HG02798 (cell line): ENCODE data around the gene TRPM5.

Experiments used
- ATAC-seq: cut with Tn5 transposase; IDR thresholded peaks from one replicate; pipeline ENCODE4 v1.9.1; 2021; ENCODE audit warnings: mild to moderate bottlenecking; ENCODE audit not compliant: unreplicated experiment, poor library complexity

Gene TRPM5

DNA sequence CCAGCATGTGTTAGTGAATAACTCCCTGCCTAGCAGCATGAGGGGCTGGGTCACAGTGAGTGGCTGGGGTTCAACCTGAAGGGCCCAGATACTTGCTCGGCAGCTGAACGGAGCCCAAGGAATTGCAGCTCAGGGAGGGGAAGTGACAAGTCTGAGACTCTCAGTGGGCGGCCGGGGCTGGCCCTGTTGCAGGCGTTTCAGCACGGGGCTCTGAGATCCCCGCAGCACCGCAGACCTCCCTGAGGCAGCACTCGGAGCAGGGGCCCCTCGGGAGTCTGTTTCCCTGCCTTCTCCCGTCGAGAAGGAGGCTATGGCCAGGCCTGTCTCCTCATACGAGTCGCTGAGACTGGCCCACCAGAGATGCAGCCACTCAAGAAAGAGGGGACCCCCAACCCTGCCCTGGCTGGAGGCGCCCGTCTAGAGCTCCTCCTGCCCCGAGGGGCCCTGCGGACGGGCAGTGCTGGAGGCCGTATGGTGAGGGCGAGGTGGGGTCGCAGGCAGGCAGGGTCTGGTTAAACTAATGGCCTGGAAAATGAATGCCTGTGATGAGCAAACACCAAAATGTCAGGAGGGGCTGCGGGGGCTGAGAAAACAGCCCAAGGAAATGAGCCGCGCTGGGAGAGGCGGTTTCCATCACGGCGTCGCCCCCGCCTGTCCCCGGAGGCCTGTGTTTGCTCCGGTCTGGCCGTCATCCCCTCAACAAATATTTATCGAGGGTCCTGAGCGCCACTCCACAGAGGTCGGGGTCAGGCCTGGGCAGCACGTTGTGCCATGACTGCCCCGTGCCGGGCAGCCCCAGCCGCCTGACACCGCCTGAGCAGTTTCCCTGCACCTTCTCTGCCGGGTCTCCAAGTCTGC, 34.5 kb downstream of the TRPM5 start:
- no peak for ATAC-seq

DNA sequence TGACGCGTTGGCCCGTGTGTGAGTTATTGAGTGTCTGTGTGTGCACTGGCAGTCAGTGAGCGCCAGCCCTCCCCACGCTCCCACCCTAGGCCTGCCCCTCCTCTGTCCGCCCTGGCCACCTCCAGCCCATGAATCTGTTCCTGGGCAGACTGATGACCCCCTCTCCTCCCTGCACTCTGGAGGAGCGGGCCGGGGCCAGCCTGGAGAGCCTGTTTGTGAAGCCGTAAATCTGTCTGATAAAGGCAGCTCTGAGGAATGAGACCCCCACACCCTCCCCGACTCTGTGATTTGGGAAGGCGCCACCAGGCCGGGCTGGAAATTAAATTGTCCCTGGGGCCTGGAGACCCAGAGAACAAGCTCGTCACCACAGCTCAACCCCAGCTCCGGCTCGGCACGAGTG, 35.2 kb downstream of the TRPM5 start:
- no peak for ATAC-seq

DNA sequence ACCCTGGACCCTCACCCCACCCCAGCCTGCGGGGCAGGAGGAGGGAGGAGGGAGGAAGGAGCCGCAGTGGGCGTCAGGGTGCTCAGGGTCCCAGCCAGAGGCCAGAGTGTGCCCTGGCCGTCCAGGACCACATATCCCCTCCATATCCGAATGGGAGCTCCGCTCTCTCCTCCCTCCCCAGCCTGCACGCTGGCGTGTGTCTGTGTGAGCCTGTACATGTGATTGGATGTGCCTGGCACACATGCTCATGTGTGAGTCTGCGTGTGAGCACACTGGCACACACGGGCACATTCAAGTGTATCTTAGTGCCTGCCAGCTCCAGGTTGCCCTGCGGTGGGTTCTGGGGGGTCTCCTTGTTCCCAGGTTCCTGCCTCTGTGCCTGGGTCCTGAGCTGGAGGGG, 35.6 kb downstream of the TRPM5 start:
- ATAC-seq = no peak

DNA sequence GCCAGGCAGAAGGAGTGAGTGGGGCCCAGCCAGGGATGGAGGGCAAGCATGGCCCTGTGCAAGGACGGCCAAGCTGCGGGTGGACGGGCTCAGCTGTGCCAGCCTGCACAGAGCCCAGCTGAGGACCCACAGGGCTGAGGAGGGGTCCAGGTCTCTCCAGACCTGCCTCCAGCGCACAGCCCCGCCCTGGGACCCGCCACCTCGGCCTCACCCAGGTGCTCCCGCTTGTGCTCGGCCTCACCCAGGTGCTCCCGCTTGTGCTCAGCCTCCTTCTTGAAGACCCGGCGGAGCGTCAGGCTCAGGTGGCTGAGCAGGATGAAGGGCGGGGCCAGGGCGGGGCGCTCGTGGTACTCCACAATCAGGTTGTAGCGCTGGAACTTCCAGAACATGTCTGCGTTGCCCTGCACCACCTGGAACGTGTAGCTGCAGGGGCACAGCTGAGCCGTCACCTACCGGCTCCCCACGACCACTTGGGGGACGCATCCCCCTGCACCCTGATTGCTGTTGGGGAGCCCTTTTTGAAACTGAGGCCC, 37.4 kb downstream of the TRPM5 start:
- ATAC-seq = no peak

DNA sequence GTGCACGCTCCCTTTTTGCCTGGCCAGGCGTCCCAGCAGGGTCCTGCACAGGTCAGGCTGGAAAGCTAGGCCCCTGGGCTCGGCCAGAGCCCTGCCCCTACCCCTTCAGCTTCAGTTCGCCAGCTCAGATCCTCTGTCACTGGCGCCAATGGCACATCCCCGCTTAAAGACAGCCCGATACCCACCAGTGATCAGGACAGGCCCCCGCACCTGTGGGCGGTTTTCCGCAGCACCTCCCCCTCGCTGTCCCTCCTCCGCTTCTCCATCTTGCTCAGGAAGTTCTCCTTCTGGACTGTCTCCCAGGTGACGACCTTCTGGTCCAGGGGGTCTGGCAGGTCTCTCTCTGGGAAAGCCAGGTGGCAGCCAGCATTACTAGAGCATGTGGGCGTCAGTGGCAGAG, 37.9 kb downstream of the TRPM5 start:
- no peak for ATAC-seq

DNA sequence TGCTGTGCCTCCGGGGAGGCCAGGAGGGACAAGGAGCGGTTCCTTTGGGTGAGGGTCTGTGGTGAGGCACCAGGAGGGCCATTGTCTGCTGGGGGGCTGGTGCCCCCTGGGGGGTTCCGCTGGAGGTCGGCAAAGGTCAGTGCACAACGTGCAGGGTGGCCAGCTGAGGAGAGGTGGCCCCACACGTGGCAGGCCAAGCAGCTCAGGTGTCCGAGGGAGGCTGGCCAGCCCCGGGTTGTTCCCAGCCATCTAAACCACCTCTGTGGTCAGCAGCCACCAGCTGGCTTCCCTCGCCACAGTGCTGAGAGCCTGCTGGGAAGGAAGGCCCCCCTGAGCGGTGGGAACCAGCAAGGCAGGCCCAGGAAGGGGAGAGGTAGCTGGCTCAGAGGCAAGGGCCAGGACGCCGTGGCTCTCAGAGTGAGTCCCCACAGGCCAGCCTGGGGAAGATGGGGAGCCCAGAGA, 39.5 kb downstream of the TRPM5 start:
- no peak for ATAC-seq

DNA sequence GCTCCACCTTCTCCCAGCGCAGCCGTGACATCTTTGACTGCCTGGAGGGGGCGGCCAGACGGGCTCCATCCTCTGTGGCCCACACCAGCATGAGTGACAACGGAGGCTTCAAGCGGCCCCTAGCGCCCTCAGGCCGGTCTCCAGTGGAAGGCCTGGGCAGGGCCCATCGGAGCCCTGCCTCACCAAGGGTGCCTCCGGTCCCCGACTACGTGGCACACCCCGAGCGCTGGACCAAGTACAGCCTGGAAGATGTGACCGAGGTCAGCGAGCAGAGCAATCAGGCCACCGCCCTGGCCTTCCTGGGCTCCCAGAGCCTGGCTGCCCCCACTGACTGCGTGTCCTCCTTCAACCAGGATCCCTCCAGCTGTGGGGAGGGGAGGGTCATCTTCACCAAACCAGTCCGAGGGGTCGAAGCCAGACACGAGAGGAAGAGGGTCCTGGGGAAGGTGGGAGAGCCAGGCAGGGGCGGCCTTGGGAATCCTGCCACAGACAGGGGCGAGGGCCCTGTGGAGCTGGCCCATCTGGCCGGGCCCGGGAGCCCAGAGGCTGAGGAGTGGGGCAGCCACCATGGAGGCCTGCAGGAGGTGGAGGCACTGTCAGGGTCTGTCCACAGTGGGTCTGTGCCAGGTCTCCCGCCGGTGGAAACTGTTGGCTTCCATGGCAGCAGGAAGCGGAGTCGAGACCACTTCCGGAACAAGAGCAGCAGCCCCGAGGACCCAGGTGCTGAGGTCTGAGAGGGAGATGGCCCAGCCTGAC, 41.2 kb downstream of the TRPM5 start:
- no peak for ATAC-seq

DNA sequence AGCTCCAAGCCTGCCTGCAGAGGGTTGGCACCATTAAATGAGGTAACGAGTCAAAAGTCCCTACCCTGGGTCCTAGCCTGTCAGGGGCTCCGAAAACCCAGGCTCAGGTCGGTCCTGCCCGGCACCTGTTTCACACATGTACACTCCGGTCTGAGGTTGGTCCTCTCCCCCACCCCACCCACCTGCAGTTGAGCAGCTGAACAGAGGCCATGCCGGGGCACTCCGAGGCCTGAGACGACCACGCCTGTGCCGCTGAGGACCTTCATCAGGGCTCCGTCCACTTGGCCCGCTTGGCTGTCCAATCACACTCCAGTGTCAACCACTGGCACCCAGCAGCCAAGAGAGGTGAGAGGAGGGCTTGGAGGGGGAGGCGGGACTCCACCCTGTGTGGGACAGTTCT, 42.2 kb downstream of the TRPM5 start:
- ATAC-seq = no peak

DNA sequence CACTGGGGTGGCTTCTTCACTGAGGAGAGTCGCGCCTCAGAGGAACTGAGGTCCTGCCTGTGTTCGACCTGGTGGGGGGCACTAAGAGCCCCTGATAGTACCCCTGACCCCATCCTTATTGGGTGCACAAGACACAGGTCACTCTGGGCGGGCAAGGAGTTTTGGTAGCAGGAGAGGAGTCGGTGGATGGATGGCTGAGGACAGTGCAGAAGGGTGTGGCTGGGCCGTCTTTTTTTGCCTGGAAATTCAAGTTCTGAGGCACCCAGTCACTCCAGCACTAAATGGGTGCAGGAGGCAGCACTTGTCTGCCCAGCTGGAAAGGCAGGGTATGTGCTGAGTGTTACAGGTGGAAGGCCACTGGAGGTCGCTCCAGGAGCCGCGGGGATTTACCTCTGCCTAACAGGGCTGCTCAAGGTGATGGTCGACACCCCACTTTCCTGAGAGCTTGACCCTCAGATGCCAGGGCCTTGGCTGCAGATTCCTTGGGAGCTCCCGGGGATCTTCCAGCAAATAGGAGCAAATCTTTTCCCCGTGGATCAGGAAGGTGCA, 42.8 kb downstream of the TRPM5 start:
- ATAC-seq = no peak

DNA sequence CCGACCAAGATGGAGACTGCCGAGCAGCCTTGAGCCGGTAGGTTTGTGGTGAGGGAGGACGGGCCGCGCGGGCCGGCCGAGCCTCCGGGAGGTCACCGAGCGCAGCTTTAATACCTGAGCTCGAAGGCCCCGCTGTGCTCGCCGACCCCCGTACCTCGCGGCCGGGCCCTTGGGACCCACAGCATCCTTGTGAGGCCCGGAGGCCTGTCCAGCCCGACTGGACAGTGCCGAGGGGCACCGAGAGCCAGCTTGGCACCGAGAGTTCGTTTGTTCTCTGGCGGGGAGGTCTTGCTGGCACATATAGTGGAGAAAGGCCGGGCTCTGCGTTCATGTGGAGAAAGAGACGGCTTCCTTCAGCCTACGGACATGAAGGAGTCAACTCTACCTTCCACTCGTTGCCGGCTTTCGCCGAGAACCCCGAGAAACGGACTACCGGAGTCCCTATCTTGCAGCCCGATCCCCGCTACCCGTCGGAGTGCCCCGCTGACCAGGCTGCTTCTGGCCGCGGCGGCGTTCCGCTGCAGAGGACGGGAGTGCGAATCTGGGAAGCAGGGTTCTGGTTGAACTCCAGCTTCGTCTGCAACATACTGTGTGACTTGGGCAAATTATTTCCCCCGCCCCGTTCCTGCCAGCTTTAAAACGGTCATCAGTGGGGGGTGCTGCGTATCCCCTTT, 43.4 kb downstream of the TRPM5 start:
- no peak for ATAC-seq

DNA sequence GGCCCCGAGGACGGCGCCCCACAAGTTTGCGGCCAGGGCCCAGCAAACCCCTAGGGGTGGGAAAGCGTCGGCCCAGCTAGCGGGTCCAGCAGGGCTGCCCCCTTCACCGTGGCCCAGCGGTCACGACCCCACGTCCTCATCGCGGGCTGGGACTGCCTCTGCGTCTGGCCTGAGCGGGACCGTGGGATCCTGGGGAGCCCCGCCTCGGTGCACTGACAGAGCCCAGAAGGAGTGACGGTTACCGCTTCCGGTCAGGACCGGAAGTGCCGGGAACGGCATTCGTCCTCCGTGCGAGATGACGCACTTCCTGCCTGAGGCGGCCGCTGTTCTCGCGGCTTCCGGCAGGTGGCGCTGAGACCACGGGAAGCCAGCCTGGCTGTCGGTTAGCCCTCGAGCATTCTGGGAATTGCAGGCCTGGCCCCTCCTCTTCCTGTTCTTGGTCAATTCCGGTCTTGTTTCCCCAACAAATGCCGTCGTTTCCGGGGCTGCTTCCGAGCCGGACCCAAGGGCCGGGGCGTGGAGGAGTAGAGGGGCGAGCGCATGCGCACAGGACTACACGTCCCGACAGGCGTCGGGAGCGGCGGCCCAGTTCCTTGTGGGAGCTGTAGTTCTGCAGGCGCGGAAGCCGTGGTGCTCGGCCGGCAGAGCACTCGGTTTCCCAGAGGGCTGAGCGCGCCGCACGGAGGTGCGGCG, 44.1 kb downstream of the TRPM5 start, which contains the start of gene TSSC4:
Gene TSSC4 (plus strand): TSS at position 682 of the 693 bp plus-strand sequence. CDS start 1,884 bp downstream, outside the sequence.
- peak; percentile 88 for ATAC-seq

DNA sequence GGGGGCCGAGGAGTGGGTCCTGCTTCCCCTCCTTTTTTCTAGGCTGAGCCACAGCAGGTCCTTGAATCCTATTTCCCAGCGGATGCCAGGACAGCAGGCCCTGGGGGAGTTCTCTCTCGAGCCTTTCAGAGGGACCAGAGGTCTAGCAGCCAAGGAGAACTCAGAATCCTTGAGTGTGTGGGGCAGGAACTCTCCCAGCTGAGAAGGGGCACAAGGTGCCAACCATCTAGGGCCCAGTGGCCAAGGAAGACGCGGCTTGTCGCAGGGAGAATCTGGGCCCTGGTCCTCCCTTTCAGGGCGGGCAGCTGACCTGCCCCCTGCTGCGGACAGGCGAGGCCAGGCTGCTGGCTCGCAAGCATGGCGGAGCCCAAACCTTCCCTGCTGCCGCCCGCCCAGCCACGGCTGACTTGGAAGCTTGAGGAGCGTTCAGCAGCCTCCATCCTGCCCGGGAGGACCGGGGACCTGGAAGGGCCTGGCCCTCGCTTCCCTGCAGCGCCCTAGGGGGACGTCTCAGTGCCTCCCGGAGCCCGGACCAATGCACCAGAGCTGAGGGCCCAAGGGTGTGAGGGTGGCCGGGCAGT, 44.7 kb downstream of the TRPM5 start:
- ATAC-seq = peak; percentile 5

DNA sequence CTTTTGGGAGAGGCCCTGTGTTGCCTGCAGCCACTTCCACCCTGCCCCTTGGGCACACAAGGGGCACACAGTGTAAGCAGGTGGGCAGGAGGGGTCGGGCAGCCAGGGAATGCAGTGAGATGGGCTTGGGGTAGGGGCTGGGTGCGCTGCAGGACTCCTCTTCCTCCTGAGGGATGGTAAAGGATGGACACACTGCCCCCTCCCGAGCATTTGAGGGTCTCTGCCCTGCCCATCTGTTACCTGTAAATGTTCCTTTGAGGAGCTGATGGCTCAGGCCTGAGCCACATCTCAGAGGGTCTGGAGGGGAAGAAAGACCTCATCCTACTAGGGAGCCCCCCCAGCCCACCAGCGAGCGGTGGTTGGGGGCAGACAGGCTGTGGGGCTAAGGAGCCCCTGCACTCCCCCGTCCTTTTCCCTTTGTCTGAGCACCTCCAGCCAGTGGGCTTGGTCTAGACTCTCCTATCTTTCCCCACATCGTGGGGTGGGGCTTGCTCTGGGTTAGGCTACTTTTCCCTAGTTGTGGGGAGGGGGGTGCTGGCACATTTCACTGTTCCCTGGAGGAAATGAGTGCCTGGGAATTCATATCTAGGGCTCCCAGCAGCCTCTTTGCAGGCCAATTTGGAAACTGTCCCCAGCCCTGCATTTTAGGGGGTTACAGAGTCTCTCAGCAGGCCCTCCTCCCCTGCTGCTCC, 45.5 kb downstream of the TRPM5 start:
- ATAC-seq = no peak

DNA sequence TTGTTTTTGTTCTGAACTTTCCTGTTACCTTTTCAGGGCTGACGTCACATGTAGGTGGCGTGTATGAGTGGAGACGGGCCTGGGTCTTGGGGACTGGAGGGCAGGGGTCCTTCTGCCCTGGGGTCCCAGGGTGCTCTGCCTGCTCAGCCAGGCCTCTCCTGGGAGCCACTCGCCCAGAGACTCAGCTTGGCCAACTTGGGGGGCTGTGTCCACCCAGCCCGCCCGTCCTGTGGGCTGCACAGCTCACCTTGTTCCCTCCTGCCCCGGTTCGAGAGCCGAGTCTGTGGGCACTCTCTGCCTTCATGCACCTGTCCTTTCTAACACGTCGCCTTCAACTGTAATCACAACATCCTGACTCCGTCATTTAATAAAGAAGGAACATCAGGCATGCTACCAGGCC, 47.3 kb downstream of the TRPM5 start:
- no peak for ATAC-seq

DNA sequence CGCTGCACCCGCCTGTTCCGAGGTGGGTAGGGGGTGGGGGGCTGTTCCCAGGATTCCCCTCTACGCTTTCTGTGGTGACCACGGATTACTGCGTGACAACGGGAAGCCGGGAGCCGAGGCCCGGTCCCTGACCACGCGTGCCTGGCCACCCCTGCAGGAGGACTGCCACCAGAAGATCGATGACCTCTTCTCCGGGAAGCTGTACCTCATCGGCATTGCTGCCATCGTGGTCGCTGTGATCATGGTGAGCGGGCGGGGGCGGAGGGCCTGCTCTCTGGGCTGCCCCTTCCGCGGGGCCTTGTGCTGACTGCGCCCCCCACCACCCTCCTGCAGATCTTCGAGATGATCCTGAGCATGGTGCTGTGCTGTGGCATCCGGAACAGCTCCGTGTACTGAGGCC, 47.8 kb downstream of the TRPM5 start:
- ATAC-seq = no peak

DNA sequence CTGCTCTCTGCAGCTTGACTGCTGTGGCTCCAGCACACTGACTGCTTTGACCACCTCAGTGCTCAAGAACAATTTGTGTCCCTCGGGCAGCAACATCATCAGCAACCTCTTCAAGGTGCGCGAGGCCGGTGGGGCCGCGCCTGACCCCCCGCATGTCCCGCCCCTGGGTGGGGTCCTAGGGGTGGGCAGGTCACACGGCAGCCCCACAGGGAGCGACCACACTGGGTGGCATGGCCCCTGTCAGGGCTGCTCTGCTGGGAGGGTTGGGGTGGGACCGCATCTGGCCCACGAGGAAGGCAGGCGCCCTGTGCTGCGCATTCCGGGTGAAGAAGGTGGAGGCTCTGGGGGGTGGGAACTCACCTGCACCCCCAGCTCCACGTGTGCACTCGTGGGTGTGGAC, 48.5 kb downstream of the TRPM5 start:
- ATAC-seq = no peak

DNA sequence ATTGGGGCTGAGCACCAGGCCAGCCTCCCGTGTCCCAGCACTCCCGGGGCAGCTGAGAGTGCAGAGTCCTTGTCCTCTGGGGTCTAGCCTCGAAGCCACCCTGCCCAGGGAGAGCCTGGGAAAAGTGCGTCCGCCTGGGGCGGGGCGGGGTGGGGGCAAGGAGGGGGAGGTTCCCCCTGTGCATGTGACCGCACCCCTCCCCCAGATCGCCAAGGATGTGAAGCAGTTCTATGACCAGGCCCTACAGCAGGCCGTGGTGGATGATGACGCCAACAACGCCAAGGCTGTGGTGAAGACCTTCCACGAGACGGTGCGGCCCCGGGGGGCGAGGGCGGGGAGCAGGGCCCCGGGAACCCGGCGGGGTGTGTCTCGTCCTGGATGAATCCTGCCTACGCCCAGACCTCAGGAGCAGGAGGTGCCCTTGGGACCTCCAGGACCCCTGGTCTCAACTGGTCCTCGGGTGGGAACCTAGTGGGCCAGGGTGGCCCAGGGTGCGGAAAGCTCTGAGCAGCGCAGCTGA, 49.0 kb downstream of the TRPM5 start:
- ATAC-seq = no peak

DNA sequence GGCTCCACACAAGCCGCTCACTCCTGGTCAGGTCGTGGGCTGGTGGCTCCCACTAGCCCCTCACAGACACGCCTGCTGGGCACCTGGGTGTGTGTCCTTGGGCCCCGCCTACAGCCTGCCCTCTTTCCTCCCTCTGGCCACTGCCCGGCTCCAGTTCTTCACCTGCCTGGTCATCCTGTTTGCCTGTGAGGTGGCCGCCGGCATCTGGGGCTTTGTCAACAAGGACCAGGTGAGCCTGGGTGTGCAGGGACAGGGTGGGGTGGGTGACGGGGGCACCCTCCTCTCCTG, 49.6 kb downstream of the TRPM5 start:
- no peak for ATAC-seq
